B cell (primary cell): Measurements from ENCODE around the gene CYP17A1. TPM values are rescaled to one million over a fixed set of nuclear protein-coding genes. Genes with fewer than 3 reads are reported as not detected.

Source experiments
- ATAC-seq: fragments of 200-7000 bp; cut with Tn5 transposase; one replicate; pipeline ENCODE4 v1.10.0; 2021; ENCODE audit warnings: low read depth, mild to moderate bottlenecking, moderate number of reproducible peaks, moderate library complexity
- CTCF ChIA-PET: fragments of 350-600 bp; sonication (Branson Sonifier 250); formaldehyde crosslinking; loops from one replicate; lab custom pipeline; 2021; ENCODE audit warnings: antibody characterized with exemption, inconsistent platforms; lab: Charles Lee
- POLR2A ChIA-PET: fragments of 350-600 bp; sonication (Branson Sonifier 250); formaldehyde crosslinking; loops from one replicate; lab custom pipeline; 2021; ENCODE audit warnings: antibody characterized with exemption; lab: Charles Lee
- DNase-seq: peaks from one replicate; pipeline ENCODE4 v3.0.0; 2013
- H2AFZ ChIP-seq: 2 replicates; pipeline ENCODE4 v1.6.1; 2012; ENCODE audit warnings: mild to moderate bottlenecking, low read depth, low read length; ENCODE audit not compliant: insufficient read depth, poor library complexity, severe bottlenecking
- H3K27ac ChIP-seq, 2 donors: 1 replicate in 1 of 2; 2 replicates in 1 of 2; pipeline ENCODE4 v1.5.1; 2012 to 2013; ENCODE audit warnings: low read length in 2 of 2, mild to moderate bottlenecking in 2 of 2, moderate library complexity in 1 of 2
- H3K27me3 ChIP-seq, 4 experiments: fragments of 200-600 bp in 1 of 4; sonication (generic) in 1 of 4; replicated peaks in 1 of 4; 1 replicate in 2 of 4; 2 replicates in 2 of 4; pipeline versions ENCODE4 v1.6.1 to v1.7.0; 2013 to 2016; ENCODE audit warnings: low read length in 3 of 4, mild to moderate bottlenecking in 2 of 4, mixed read lengths in 1 of 4, moderate library complexity in 1 of 4; ENCODE audit not compliant: insufficient read depth in 4 of 4, control insufficient read depth in 3 of 4; ENCODE audit errors: control extremely low read depth in 1 of 4
- H3K36me3 ChIP-seq, 2 experiments: replicated peaks in 1 of 2; 1 replicate in 1 of 2; 2 replicates in 1 of 2; pipeline versions ENCODE4 v1.6.1 to v1.7.1; 2013; ENCODE audit warnings: low read length in 1 of 2; ENCODE audit not compliant: insufficient read depth in 2 of 2, control insufficient read depth in 1 of 2; ENCODE audit errors: control extremely low read depth in 1 of 2, extremely low read depth in 1 of 2
- H3K4me1 ChIP-seq, 2 donors: fragments of 200-600 bp in 1 of 2; sonication (generic) in 1 of 2; 1 replicate in 1 of 2; 2 replicates in 1 of 2; pipeline versions ENCODE4 v1.5.1 to v1.6.1; 2013 to 2017; ENCODE audit warnings: low read length in 2 of 2; ENCODE audit not compliant: control insufficient read depth in 2 of 2, insufficient read depth in 2 of 2
- H3K4me2 ChIP-seq: replicated peaks from 2 replicates; pipeline ENCODE3; 2012; ENCODE audit warnings: mild to moderate bottlenecking, low read depth, low read length; ENCODE audit not compliant: poor library complexity, severe bottlenecking
- H3K4me3 ChIP-seq, 5 experiments: fragments of 200-600 bp in 1 of 5; sonication (generic) in 1 of 5; 1 replicate in 3 of 5; 2 replicates in 2 of 5; pipeline versions ENCODE4 v1.5.1 to v1.7.0; 2011 to 2016; ENCODE audit warnings: low read length in 4 of 5, mild to moderate bottlenecking in 4 of 5, low read depth in 2 of 5, control low read depth in 1 of 5, moderate library complexity in 1 of 5; ENCODE audit not compliant: insufficient read depth in 1 of 5; ENCODE audit errors: control extremely low read depth in 1 of 5, extremely low read depth in 1 of 5
- H3K79me2 ChIP-seq: fragments of 200-600 bp; sonication (generic); one replicate; pipeline ENCODE4 v1.6.0; 2016; ENCODE audit warnings: low read length; ENCODE audit not compliant: control insufficient read depth, insufficient read depth
- H3K9ac ChIP-seq: fragments of 200-600 bp; sonication (generic); 2 replicates; pipeline ENCODE4 v1.6.1; 2017; ENCODE audit warnings: mild to moderate bottlenecking, low read length, moderate library complexity
- H3K9me3 ChIP-seq, 3 donors: one replicate each; pipeline versions ENCODE4 v1.6.1 to v1.7.1; 2013; ENCODE audit warnings: low read length in 2 of 3; ENCODE audit not compliant: control insufficient read depth in 2 of 3, insufficient read depth in 1 of 3; ENCODE audit errors: control extremely low read depth in 1 of 3
- H4K20me1 ChIP-seq: 2 replicates; pipeline ENCODE4 v1.6.0; 2012; ENCODE audit warnings: mild to moderate bottlenecking, low read length; ENCODE audit not compliant: insufficient read depth, control insufficient read depth, poor library complexity, severe bottlenecking
- H3K27ac Mint-ChIP-seq: one replicate; pipeline ENCODE4 v1.8.0; 2021; ENCODE audit warnings: mixed read lengths
- H3K27me3 Mint-ChIP-seq: one replicate; pipeline ENCODE4 v1.8.0; 2021; ENCODE audit warnings: mixed read lengths
- H3K4me1 Mint-ChIP-seq: one replicate; pipeline ENCODE4 v1.8.0; 2021; ENCODE audit warnings: mixed read lengths
- H3K4me3 Mint-ChIP-seq: one replicate; pipeline ENCODE4 v1.8.0; 2021; ENCODE audit warnings: mixed read lengths
- H3K9me3 Mint-ChIP-seq: one replicate; pipeline ENCODE4 v1.8.0; 2022; ENCODE audit warnings: mixed read lengths; ENCODE audit not compliant: insufficient read depth
- CTCF ChIP-seq: fragments of 200-600 bp; IDR thresholded peaks from one replicate; pipeline ENCODE4 v1.8.0; 2022; ENCODE audit warnings: antibody characterized with exemption, mild to moderate bottlenecking
- EZH2 ChIP-seq: IDR thresholded peaks from 2 replicates; pipeline ENCODE4 v1.6.1; 2012; ENCODE audit warnings: borderline replicate concordance, low read depth, mild to moderate bottlenecking, moderate library complexity, low read length; ENCODE audit not compliant: insufficient read depth, poor library complexity, severe bottlenecking
- WGBS: methylation state at CpG from one replicate; pipeline ENCODE4 v1.1.5; 2013; ENCODE audit warnings: missing lambda C conversion rate; ENCODE audit not compliant: insufficient coverage; 5-methylcytosine and 5-hydroxymethylcytosine counted together
- intact Hi-C: fragments of 100-400 bp; cut with micrococcal nuclease; formaldehyde crosslinking; loops from one replicate; pipeline ENCODE4 v1.10.0; 2022
- polyA plus RNA-seq: library from polyadenylated mRNA; depleted of rRNA; stranded (reverse); fragments of >200 nt; gene quantifications from 2 replicates; pipeline ENCODE4 v1.2.3, GENCODE V29; 2012
- total RNA-seq, 2 donors: library from RNA; stranded (reverse); fragments of 120-200 nt in 1 of 2; gene quantifications; 1 replicate in 1 of 2; 2 replicates in 1 of 2; pipeline versions ENCODE4 v1.2.3 to v1.2.4, GENCODE V29; 2013 to 2022

The CYP17A1 gene
- total and polyA plus RNA-seq, 2 donors (not counting 1 experiment from before 2014, with no cell fraction given) = not detected

- Histone ChIP-seq H3K36me3 (peaks cover 0 to 58% of the 10 kb centered on the region in 2 experiments), H3K4me3 (no peak overlapping the region), H3K27me3 (no peaks in the 10 kb centered on the region), H3K79me2 (peaks cover 80% of the 10 kb centered on the region), H4K20me1 (peaks cover 23% of the 10 kb centered on the region), H3K4me2 (no peak overlapping the region), H2AFZ (no peak overlapping the region), H3K9ac (no peak overlapping the region), H3K27ac (no peak overlapping the region), H3K4me1 (peaks cover 9 to 14% of the 10 kb centered on the region in 2 donors), H3K9me3 (no peaks in the 10 kb centered on the region)
- POLR2A ChIA-PET = interaction anchor here (0.6 to 1.5 kb wide), 2 partner anchors 88 to 157 kb away, joined by 3 read pairs; partner anchors contain the start of genes ARL3 and SFXN2
- WGBS = 80% methylated on average over 1 of the region's 3 CpGs
- Mint-ChIP-seq H3K27me3 (no peaks in the 10 kb centered on the region), H3K9me3 (no peaks in the 10 kb centered on the region), H3K27ac (peak overlapping the region; percentile 76), H3K4me1 (peaks cover 39% of the 10 kb centered on the region), H3K4me3 (peak overlapping the region; percentile 32)
- TF ChIP-seq CTCF (no peak), EZH2 (no peak)
- DNase-seq = no peak
- CTCF ChIA-PET = interaction anchor here (0.6 to 2.2 kb wide), 5 partner anchors 50 to 1743 kb away, joined by 3 to 5 read pairs (median 3); partner anchors contain the start of gene WBP1L
- no peak for ATAC-seq
- intact Hi-C loops = no loop called here
These were observed 35.2 kb downstream of the CYP17A1 start for GRCh38 chr10:102801978-102802377.

GRCh38 chr10:102801496-102801895, 35.7 kb downstream of the CYP17A1 start:
- ATAC-seq (no peak), DNase-seq (no peak)
- H3K4me2 ChIP-seq = no peak overlapping the region
- H3K9me3 ChIP-seq = no peaks in the 10 kb centered on the region
- CTCF ChIA-PET = no interaction called here
- no peak overlapping the region for H3K4me3 ChIP-seq
- Mint-ChIP-seq H3K27ac (peak overlapping the region; percentile 17), H3K4me1 (peaks cover 44% of the 10 kb centered on the region), H3K4me3 (no peak overlapping the region), H3K27me3 (no peaks in the 10 kb centered on the region), H3K9me3 (no peaks in the 10 kb centered on the region)
- TF ChIP-seq EZH2 (no peak), CTCF (no peak)
- peak overlapping the region in 1 of 2 donors; percentile 41 for H3K27ac ChIP-seq
- no peak overlapping the region for H3K9ac ChIP-seq
- peaks cover 84% of the 10 kb centered on the region for H3K79me2 ChIP-seq
- WGBS = 60% methylated on average over 1 of the region's 2 CpGs
- intact Hi-C loops = no loop called here
- H2AFZ ChIP-seq = no peak overlapping the region
- H4K20me1 ChIP-seq = peaks cover 23% of the 10 kb centered on the region
- peaks cover 13 to 19% of the 10 kb centered on the region in 2 donors for H3K4me1 ChIP-seq
- peaks cover 0 to 55% of the 10 kb centered on the region in 2 experiments for H3K36me3 ChIP-seq
- POLR2A ChIA-PET = interaction anchor here (1.5 kb wide), 1 partner anchor 87 kb away, joined by 3 read pairs; the partner anchor contains the start of genes ARL3 and SFXN2
- no peaks in the 10 kb centered on the region for H3K27me3 ChIP-seq
